ENCODE results near the gene GAS7.

GAS7 gene

GRCh38 chr17:10046786-10047785 is 151.3 kb downstream of the GAS7 start:
- no peak overlapping the region for H3K4me3 ChIP-seq (ENCODE audit: control insufficient read depth, low read depth, low read length)
- no peak for TF ChIP-seq CTCF (IDR thresholded peaks at IDR 0.05; ENCODE audit: control insufficient read depth, insufficient read depth, low read depth, low read length, missing control alignments)
- no peak for DNase-seq (ENCODE audit: low read depth)

DNA sequence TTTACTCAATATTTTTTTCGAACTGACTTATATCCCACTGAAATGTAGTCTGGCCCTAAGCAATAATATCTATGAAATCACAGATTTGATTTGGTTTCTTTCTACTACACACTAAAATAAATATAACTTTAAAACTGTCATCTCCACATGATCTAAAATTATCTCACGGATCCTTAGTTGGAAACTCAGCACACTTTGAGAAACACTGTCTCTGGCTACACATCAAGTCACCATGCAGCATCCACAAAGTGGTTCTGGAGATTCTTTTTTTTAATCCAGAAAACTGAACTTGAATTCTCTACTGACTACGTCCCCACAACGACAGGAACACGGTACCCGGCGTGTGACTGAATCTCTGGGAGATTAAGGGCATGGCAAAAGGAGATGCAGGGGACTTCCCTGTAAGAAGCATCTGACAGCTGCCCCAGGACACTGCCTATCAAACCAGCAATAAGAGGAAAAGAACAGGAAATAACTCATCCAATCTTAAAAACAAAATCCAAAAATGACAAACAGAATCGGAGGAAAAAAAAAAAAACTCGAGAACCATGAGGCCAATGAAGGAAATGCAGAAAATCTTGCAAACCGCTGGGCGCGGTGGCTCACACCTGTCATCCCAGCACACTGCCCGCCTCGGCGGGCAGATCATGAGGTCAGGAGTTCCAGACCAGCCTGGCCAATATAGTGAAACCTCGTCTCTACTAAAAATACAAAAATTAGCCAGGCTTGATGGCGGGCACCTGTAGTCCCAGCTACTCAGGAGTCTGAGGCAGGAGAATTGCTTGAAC is 152.3 kb downstream of the GAS7 start:
- TF ChIP-seq CTCF (IDR thresholded peaks at IDR 0.05; ENCODE audit: control insufficient read depth, insufficient read depth, low read depth, low read length, missing control alignments): no peak
- no peak for DNase-seq (ENCODE audit: low read depth)
- H3K4me3 ChIP-seq (ENCODE audit: control insufficient read depth, low read depth, low read length): no peak overlapping the region

GRCh38 chr17:10042589-10043244 is 155.7 kb downstream of the GAS7 start:
- H3K4me3 ChIP-seq (ENCODE audit: control insufficient read depth, low read depth, low read length): no peak overlapping the region
- TF ChIP-seq CTCF (IDR thresholded peaks at IDR 0.05; ENCODE audit: control insufficient read depth, insufficient read depth, low read depth, low read length, missing control alignments): no peak
- no peak for DNase-seq (ENCODE audit: low read depth)

GRCh38 chr17:10041916-10042588 is 156.4 kb downstream of the GAS7 start:
- H3K4me3 ChIP-seq (ENCODE audit: control insufficient read depth, low read depth, low read length): no peak overlapping the region
- DNase-seq (ENCODE audit: low read depth): no peak
- no peak for TF ChIP-seq CTCF (IDR thresholded peaks at IDR 0.05; ENCODE audit: control insufficient read depth, insufficient read depth, low read depth, low read length, missing control alignments)

DNA sequence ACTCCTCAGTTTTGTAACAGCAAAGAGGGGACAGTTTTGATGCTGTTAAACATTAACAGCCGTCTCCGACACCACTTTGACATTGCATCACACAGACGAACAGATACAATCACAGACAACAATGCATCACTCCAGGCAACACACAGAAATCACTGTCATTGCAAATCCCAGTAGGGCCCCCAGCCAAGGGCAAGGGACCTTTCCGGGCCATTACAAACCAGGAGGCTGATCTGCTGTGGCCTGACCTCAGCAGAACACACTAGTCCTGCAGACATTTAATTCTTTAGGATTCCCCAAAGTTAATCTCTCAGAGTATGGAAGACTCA is 157.2 kb downstream of the GAS7 start:
- no peak overlapping the region for H3K4me3 ChIP-seq (ENCODE audit: control insufficient read depth, low read depth, low read length)
- no peak for DNase-seq (ENCODE audit: low read depth)
- no peak for TF ChIP-seq CTCF (IDR thresholded peaks at IDR 0.05; ENCODE audit: control insufficient read depth, insufficient read depth, low read depth, low read length, missing control alignments)

- DNase-seq (ENCODE audit: low read depth): no peak
- no peak for TF ChIP-seq CTCF (IDR thresholded peaks at IDR 0.05; ENCODE audit: control insufficient read depth, insufficient read depth, low read depth, low read length, missing control alignments)
- no peak overlapping the region for H3K4me3 ChIP-seq (ENCODE audit: control insufficient read depth, low read depth, low read length)
These were observed 161.8 kb downstream of the GAS7 start for GRCh38 chr17:10036511-10037061.

All from AG09309 (cell line).